AG10803 (cell line): ENCODE data around the gene UCN3.

ENCODE experiments used
- DNase-seq: peaks from one replicate; pipeline ENCODE4 v3.0.0; 2010; ENCODE audit warnings: low read depth
- H3K4me3 ChIP-seq: 2 replicates; pipeline ENCODE4 v1.5.1; 2011; ENCODE audit warnings: mild to moderate bottlenecking, low read length, control low read depth
- CTCF ChIP-seq: conservative IDR thresholded peaks from 2 replicates; pipeline ENCODE4 v1.5.1; 2011; ENCODE audit warnings: mild to moderate bottlenecking, low read length, control low read depth, inconsistent platforms

Gene UCN3

GRCh38 chr10:5334196-5334880 is 30.4 kb upstream of the UCN3 start:
- no peak for TF ChIP-seq CTCF
- no peak overlapping the region for H3K4me3 ChIP-seq
- DNase-seq = no peak

DNA sequence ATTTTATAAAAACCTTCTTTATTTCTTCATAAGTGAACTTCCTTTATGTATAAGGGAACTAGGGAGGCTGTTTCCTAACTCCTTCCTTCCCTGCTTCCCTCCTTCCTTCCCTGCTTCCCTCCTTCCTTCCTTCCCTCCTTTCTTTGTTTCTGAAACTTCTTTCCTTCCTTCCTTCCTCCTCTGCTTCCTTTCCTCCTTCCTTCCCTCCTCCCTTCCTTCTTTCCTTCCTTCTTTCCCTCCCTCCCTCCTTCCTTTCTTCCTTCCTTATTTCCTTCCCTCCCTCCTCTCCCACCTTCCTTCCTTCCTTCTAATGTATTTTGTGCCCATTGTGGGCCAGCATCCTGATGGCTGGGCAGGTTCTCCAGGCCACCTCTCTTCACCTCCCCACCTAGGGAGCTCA is 26.8 kb upstream of the UCN3 start:
- no peak for TF ChIP-seq CTCF

GRCh38 chr10:5343092-5343491 is 21.7 kb upstream of the UCN3 start:
- H3K4me3 ChIP-seq = no peak overlapping the region
- no peak for TF ChIP-seq CTCF
- DNase-seq = no peak

More for the DNA sequence above, 26.8 kb upstream of the UCN3 start:
- DNase-seq = no peak
- H3K4me3 ChIP-seq = no peak overlapping the region

GRCh38 chr10:5343561-5343960 is 21.2 kb upstream of the UCN3 start:
- no peak for DNase-seq
- no peak overlapping the region for H3K4me3 ChIP-seq
- TF ChIP-seq CTCF = no peak

DNA sequence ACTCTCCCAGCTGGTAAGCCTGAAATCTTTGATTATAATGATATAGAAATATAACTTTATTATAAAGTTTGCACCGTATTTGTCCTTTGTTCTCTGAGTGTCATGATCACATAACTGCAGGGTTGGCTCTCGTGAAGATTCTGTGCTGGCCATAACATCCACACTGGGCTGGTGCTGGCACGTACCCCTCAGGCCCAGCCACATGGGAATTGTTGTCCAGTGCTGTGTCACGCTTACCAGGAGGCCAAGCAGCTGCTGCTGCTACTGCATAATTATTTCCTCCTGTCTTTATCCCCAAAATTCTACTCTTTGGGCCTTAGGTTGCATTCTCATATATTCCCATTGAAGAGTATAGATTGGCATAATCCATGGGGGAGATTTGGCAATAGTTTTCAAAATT is 20.8 kb upstream of the UCN3 start:
- no peak for TF ChIP-seq CTCF

GRCh38 chr10:5344746-5345145 is 20.0 kb upstream of the UCN3 start:
- no peak overlapping the region for H3K4me3 ChIP-seq
- DNase-seq = no peak
- no peak for TF ChIP-seq CTCF

More for the DNA sequence above, 20.8 kb upstream of the UCN3 start:
- no peak overlapping the region for H3K4me3 ChIP-seq
- peak; percentile 1 for DNase-seq

DNA sequence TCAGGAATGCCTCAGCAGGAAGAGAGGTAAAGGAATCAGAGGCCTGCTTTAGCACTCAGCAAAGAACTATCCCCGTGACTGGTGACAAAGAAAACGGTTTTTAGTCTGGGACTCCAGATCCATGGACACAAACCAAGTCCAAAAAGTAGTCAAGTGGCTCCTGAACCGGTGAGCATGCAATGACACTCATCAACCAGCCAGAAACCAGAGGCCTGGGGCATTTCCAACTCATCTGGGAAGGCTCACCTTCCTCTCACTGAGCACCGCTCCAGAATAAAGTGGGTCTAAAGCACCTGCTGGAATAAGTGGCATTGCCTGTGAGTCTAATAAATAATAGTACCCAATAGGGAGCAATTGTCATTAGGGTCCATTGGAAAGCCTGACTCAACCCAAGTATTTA is 17.9 kb upstream of the UCN3 start:
- H3K4me3 ChIP-seq = no peak overlapping the region
- TF ChIP-seq CTCF = no peak
- no peak for DNase-seq
